ENCODE measurements around the gene ITCH.
"Not testable (repeated sequence)": the region's sequence is repeated elsewhere in the genome, so short reads cannot be mapped to it uniquely, and the experiment has no call there.

ITCH gene

DNA sequence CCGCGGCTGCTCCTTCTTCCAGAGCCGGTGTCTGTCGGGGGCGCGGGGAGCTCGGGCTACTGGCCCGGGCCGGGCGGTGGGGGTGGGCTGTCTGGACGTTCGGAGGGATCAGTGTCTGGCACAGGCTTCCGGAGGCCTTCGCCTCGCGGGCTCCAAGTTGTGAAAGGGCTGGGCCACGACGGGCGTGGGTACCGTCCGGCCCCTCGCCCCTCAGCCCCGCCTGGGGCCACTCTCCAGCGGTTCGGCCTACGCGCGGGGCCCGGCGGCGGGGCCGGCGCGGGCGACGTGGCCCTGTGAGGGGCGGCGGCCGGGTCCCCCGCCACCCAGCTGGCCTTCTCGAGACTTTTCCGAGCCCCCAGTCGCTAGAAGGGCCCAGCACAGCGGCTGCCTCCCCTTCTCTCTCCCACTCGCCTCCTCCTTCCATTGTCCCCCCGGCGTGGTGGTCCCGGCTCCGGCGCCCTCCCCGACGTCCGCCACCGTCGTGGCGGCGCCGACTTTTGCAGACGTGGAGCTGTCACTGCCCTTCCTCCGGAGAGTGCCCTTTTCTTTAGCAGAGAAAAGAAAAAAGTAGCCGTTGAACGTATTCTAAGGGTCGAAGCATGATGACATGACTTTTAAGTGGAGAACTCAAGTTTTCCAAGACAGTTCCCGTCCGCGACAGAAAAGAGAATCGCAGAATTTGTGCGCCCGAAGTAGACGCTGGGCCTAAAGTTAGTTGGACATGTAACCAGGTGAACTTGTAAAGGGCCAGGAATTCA is 571 bp downstream of the ITCH start:
- peak; percentile 16 for DNase-seq (ENCODE audit: low read depth)
- H3K4me3 ChIP-seq (ENCODE audit: low read depth, low read length) = peak overlapping the region; percentile 88

DNA sequence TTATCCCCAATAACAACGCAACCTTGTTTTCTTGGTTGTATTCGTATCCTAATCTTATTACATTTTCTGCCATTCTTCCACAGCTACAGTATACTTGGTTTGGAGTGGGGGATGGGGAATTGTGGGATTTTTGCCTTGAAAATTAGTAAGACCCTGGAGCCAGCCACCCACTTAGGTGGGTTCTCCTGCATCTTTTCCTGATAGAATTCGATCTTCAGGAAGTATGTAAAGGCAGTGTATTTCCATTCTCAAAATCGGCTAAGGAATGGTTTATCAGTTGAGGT is 1.1 kb downstream of the ITCH start:
- H3K4me3 ChIP-seq (ENCODE audit: low read depth, low read length) = peak overlapping the region; percentile 88
- TF ChIP-seq, protein P1, sequence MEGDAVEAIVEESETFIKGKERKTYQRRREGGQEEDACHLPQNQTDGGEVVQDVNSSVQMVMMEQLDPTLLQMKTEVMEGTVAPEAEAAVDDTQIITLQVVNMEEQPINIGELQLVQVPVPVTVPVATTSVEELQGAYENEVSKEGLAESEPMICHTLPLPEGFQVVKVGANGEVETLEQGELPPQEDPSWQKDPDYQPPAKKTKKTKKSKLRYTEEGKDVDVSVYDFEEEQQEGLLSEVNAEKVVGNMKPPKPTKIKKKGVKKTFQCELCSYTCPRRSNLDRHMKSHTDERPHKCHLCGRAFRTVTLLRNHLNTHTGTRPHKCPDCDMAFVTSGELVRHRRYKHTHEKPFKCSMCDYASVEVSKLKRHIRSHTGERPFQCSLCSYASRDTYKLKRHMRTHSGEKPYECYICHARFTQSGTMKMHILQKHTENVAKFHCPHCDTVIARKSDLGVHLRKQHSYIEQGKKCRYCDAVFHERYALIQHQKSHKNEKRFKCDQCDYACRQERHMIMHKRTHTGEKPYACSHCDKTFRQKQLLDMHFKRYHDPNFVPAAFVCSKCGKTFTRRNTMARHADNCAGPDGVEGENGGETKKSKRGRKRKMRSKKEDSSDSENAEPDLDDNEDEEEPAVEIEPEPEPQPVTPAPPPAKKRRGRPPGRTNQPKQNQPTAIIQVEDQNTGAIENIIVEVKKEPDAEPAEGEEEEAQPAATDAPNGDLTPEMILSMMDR (IDR thresholded peaks at IDR 0.05; ENCODE audit: insufficient read depth, low read depth, low read length, missing control alignments) = no peak
- DNase-seq (ENCODE audit: low read depth) = no peak

More for the DNA sequence above, 571 bp downstream of the ITCH start:
- TF ChIP-seq, protein P1 (IDR thresholded peaks at IDR 0.05; ENCODE audit: insufficient read depth, low read depth, low read length, missing control alignments) = no peak

DNA sequence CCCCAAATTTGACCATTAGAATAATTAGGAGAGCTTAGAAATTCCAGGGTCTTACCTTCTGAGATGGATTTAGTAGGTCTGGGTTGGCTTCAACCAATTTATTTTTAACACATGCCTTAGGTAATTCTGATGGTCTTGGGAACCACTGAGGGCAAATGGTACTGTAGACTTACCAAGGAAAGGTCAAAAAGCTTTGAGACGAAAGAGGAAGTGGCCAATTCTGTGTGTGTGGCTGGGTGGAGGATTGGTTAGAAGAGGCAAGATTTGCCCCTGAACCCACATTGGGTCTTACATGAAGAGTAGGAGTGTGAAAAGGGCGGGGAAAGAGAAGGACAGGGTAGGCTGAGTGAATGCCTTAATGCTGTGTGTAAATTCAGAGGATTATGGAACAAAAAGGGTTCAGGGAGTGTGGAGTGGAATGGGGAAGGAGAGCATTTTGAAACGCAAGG is 2.7 kb downstream of the ITCH start:
- TF ChIP-seq, protein P1 (IDR thresholded peaks at IDR 0.05; ENCODE audit: insufficient read depth, low read depth, low read length, missing control alignments) = no peak
- peak; percentile 85 for DNase-seq (ENCODE audit: low read depth)
- H3K4me3 ChIP-seq (ENCODE audit: low read depth, low read length) = no peak overlapping the region

DNA sequence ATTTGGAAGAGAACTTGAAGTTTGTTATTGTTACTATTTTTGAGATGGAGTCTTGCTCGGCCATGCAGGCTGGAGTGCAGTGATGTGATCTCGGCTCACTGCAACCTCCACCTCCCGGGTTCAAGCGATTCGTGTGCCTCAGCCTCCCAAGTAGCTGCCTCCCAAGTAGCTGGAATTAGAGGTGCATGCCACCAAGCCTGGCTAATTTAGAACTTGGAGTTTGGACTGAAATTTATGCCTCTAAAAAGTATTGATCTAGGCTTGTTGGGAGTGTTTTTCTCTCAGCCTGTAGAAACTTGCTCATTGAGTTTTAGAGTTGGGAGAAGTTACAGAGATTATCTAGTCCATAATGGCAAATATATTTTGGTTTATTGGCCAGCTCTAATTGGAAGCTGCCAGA is 4.1 kb downstream of the ITCH start:
- TF ChIP-seq, protein P1 (IDR thresholded peaks at IDR 0.05; ENCODE audit: insufficient read depth, low read depth, low read length, missing control alignments) = no peak
- no peak for DNase-seq (ENCODE audit: low read depth)
- no peak overlapping the region for H3K4me3 ChIP-seq (ENCODE audit: low read depth, low read length)

DNA sequence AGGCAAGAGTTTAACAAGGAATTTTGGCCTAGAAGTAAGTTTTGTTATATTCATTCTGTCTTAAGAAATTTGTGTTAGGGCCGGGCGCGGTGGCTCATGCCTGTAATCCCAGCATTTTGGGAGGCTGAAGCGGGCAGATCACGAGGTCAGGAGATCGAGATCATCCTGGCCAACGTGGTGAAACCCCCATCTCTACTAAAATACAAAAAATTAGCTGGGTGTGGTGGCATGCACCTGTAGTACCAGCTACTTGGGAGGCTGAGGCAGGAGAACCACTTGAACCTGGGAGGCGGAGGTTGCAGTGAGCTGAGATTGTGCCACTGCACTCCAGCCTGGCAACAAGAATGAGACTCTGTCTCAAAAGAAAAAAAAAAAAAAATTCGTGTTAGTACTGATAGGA is 4.8 kb downstream of the ITCH start:
- H3K4me3 ChIP-seq (ENCODE audit: low read depth, low read length) = not testable (repeated sequence)

DNA sequence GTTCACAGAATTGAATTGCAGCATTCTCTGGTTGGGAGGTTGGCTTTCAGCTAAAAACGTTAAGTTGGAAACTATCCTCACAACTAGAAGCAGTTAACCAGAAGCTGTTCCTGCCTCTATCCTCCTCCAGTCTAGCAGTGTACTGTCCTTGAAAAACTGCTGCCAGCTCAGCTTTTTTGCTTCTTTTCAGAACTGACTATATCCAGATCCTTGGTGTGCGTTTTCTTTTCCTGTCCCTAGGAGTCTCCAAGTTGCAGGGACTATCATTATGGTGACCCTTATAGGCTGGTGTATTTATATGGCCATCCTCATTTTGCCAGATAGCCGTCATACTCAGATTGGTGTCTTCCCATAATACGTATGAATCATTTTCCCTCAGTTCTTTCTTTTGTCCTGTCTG is 5.5 kb downstream of the ITCH start:
- TF ChIP-seq, protein P1 (IDR thresholded peaks at IDR 0.05; ENCODE audit: insufficient read depth, low read depth, low read length, missing control alignments) = no peak
- H3K4me3 ChIP-seq (ENCODE audit: low read depth, low read length) = no peak overlapping the region
- no peak for DNase-seq (ENCODE audit: low read depth)

More for the DNA sequence above, 4.8 kb downstream of the ITCH start:
- DNase-seq (ENCODE audit: low read depth) = not testable (repeated sequence)

GRCh38 chr20:34369265-34369664 is 6.2 kb downstream of the ITCH start:
- H3K4me3 ChIP-seq (ENCODE audit: low read depth, low read length) = no peak overlapping the region
- TF ChIP-seq, protein P1 (IDR thresholded peaks at IDR 0.05; ENCODE audit: insufficient read depth, low read depth, low read length, missing control alignments) = no peak
- peak; percentile 54 for DNase-seq (ENCODE audit: low read depth)

All from GM12865 (cell line).